Mesendoderm (in vitro differentiated cells): Measurements from ENCODE around the gene CDA.

Experiments
- DNase-seq: peaks from one replicate; pipeline ENCODE4 v3.0.0; 2013
- H2AK5ac ChIP-seq: 2 replicates; pipeline ENCODE4 v1.6.1; 2013; ENCODE audit warnings: low read length, inconsistent platforms
- H2BK120ac ChIP-seq: 2 replicates; pipeline ENCODE4 v1.6.1; 2013; ENCODE audit warnings: low read depth, mild to moderate bottlenecking, low read length, moderate library complexity, mixed read lengths
- H2BK15ac ChIP-seq: replicated peaks from 2 replicates; pipeline ENCODE4 v1.6.1; 2013; ENCODE audit warnings: low read depth, mild to moderate bottlenecking, moderate library complexity
- H2BK5ac ChIP-seq: 2 replicates; pipeline ENCODE4 v1.6.1; 2013; ENCODE audit warnings: low read length, inconsistent platforms
- H3K18ac ChIP-seq: 2 replicates; pipeline ENCODE4 v1.6.1; 2013; ENCODE audit warnings: mild to moderate bottlenecking, low read length, mixed read lengths
- H3K23ac ChIP-seq: one replicate; pipeline ENCODE4 v1.6.1; 2013; ENCODE audit warnings: low read length
- H3K27ac ChIP-seq: 2 replicates; pipeline ENCODE4 v1.5.1; 2013; ENCODE audit warnings: low read depth, mild to moderate bottlenecking, inconsistent platforms, low read length, moderate library complexity
- H3K27me3 ChIP-seq: 2 replicates; pipeline ENCODE4 v1.6.1; 2013; ENCODE audit warnings: low read length, control low read depth, mild to moderate bottlenecking, inconsistent platforms; ENCODE audit not compliant: insufficient read depth, poor library complexity
- H3K36me3 ChIP-seq: 2 replicates; pipeline ENCODE4 v1.6.1; 2013; ENCODE audit warnings: low read length, inconsistent platforms; ENCODE audit not compliant: control insufficient read depth, insufficient read depth
- H3K4ac ChIP-seq: one replicate; pipeline ENCODE4 v1.6.1; 2013; ENCODE audit warnings: low read depth, mild to moderate bottlenecking, low read length, moderate library complexity
- H3K4me1 ChIP-seq: 2 replicates; pipeline ENCODE4 v1.6.1; 2013; ENCODE audit warnings: low read depth, low read length, inconsistent platforms; ENCODE audit not compliant: control insufficient read depth
- H3K4me2 ChIP-seq: 2 replicates; pipeline ENCODE4 v1.6.1; 2013; ENCODE audit warnings: low read length
- H3K4me3 ChIP-seq: 2 replicates; pipeline ENCODE4 v1.5.1; 2013; ENCODE audit warnings: mild to moderate bottlenecking, low read length
- H3K56ac ChIP-seq: one replicate; pipeline ENCODE4 v1.6.1; 2013; ENCODE audit warnings: low read length
- H3K79me1 ChIP-seq: 2 replicates; pipeline ENCODE4 v1.6.1; 2013; ENCODE audit warnings: low read length, inconsistent platforms
- H3K79me2 ChIP-seq: 2 replicates; pipeline ENCODE4 v1.6.1; 2013; ENCODE audit warnings: mild to moderate bottlenecking, low read length; ENCODE audit not compliant: control insufficient read depth, insufficient read depth
- H3K9ac ChIP-seq: 2 replicates; pipeline ENCODE4 v1.6.1; 2013; ENCODE audit warnings: low read length, inconsistent platforms
- H4K5ac ChIP-seq: one replicate; pipeline ENCODE4 v1.6.1; 2013; ENCODE audit warnings: low read length
- H4K8ac ChIP-seq: one replicate; pipeline ENCODE4 v1.6.1; 2013; ENCODE audit warnings: low read depth, mild to moderate bottlenecking, control low read depth, low read length, moderate library complexity
- WGBS: extraction: QIAGEN DNeasy Blood & Tissue Kit; methylation state at CpG from one replicate; pipeline ENCODE4 v1.1.7; 2013; ENCODE audit warnings: low lambda C conversion rate, missing lambda C conversion rate; ENCODE audit not compliant: insufficient coverage; ENCODE audit errors: extremely low coverage; 5-methylcytosine and 5-hydroxymethylcytosine counted together

CDA gene

DNA sequence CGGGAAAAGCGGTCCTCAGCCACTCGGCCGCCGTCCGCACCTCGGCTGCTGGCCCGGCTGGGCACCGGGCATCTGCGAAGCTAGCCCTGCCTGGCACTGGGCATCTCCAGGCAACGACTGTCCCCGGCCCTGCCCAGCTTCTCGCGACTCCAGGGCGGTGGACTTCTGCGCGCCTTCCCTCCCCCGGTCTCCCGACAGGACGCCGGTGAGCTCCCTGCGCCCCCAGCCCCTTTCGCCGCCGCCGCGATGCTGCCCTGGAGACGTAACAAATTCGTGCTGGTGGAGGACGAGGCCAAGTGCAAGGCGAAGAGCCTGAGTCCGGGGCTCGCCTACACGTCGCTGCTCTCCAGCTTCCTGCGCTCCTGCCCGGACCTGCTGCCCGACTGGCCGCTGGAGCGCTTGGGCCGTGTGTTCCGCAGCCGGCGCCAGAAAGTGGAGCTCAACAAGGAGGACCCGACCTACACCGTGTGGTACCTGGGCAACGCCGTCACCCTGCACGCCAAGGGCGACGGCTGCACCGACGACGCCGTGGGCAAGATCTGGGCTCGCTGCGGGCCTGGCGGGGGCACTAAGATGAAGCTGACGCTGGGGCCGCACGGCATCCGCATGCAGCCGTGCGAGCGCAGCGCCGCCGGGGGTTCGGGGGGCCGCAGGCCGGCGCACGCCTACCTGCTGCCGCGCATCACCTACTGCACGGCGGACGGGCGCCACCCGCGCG is 36.0 kb upstream of the CDA start:
- no peak overlapping the region for H2BK120ac ChIP-seq
- H3K9ac ChIP-seq = peak overlapping the region; percentile 44
- H3K79me2 ChIP-seq = no peaks in the 10 kb centered on the region
- H3K36me3 ChIP-seq = no peaks in the 10 kb centered on the region
- no peak overlapping the region for H3K27ac ChIP-seq
- H2AK5ac ChIP-seq = no peak overlapping the region
- H3K23ac ChIP-seq = peak overlapping the region; percentile 59
- no peak overlapping the region for H3K4me3 ChIP-seq
- no peak overlapping the region for H2BK15ac ChIP-seq
- peak overlapping the region; percentile 73 for H3K56ac ChIP-seq
- H2BK5ac ChIP-seq = no peak overlapping the region
- H3K18ac ChIP-seq = no peak overlapping the region
- peaks cover 32% of the 10 kb centered on the region for H3K27me3 ChIP-seq
- no peaks in the 10 kb centered on the region for H3K4me1 ChIP-seq
- no peaks in the 10 kb centered on the region for H3K79me1 ChIP-seq
- no peak overlapping the region for H4K5ac ChIP-seq
- peak; percentile 57 for DNase-seq
- no CpG with 5 or more reads among the region's 82 CpGs for WGBS
- H4K8ac ChIP-seq = no peak overlapping the region
- peak overlapping the region; percentile 75 for H3K4me2 ChIP-seq
- H3K4ac ChIP-seq = no peak overlapping the region

- no peak overlapping the region for H3K9ac ChIP-seq
- H2BK5ac ChIP-seq = no peak overlapping the region
- no peak overlapping the region for H3K27ac ChIP-seq
- WGBS = no CpG with 5 or more reads among the region's 7 CpGs
- H3K4ac ChIP-seq = no peak overlapping the region
- H3K4me2 ChIP-seq = no peak overlapping the region
- H3K18ac ChIP-seq = no peak overlapping the region
- H3K36me3 ChIP-seq = no peaks in the 10 kb centered on the region
- no peak overlapping the region for H3K23ac ChIP-seq
- no peaks in the 10 kb centered on the region for H3K79me2 ChIP-seq
- H3K56ac ChIP-seq = no peak overlapping the region
- DNase-seq = no peak
- H3K79me1 ChIP-seq = no peaks in the 10 kb centered on the region
- no peak overlapping the region for H4K8ac ChIP-seq
- H4K5ac ChIP-seq = no peak overlapping the region
- H2BK120ac ChIP-seq = no peak overlapping the region
- H2AK5ac ChIP-seq = no peak overlapping the region
- H3K27me3 ChIP-seq = peaks cover 32% of the 10 kb centered on the region
- H3K4me1 ChIP-seq = no peaks in the 10 kb centered on the region
- no peak overlapping the region for H3K4me3 ChIP-seq
- no peak overlapping the region for H2BK15ac ChIP-seq
These were observed 33.7 kb upstream of the CDA start for GRCh38 chr1:20555025-20555757.

- Histone ChIP-seq H3K56ac (no peak overlapping the region), H3K23ac (no peak overlapping the region), H3K18ac (no peak overlapping the region), H2BK15ac (no peak overlapping the region), H3K9ac (no peak overlapping the region), H2BK120ac (no peak overlapping the region), H2BK5ac (no peak overlapping the region), H3K79me2 (no peaks in the 10 kb centered on the region), H2AK5ac (no peak overlapping the region), H3K36me3 (no peaks in the 10 kb centered on the region), H3K27ac (no peak overlapping the region), H3K4me2 (no peak overlapping the region), H3K4me3 (no peak overlapping the region), H3K27me3 (peaks cover 32% of the 10 kb centered on the region), H3K79me1 (no peaks in the 10 kb centered on the region), H3K4ac (no peak overlapping the region), H4K5ac (no peak overlapping the region), H4K8ac (no peak overlapping the region), H3K4me1 (no peaks in the 10 kb centered on the region)
- no CpG with 5 or more reads among the region's 4 CpGs for WGBS
- no peak for DNase-seq
These were observed 33.2 kb upstream of the CDA start for GRCh38 chr1:20555758-20556120.

GRCh38 chr1:20558191-20558590 is 30.7 kb upstream of the CDA start:
- H3K9ac ChIP-seq = no peak overlapping the region
- no peak overlapping the region for H2BK5ac ChIP-seq
- no CpG with 5 or more reads among the region's 5 CpGs for WGBS
- no peak overlapping the region for H3K56ac ChIP-seq
- no peak overlapping the region for H3K4me2 ChIP-seq
- no peaks in the 10 kb centered on the region for H3K4me1 ChIP-seq
- H3K23ac ChIP-seq = no peak overlapping the region
- H3K4ac ChIP-seq = no peak overlapping the region
- no peak overlapping the region for H2AK5ac ChIP-seq
- H4K8ac ChIP-seq = no peak overlapping the region
- no peak overlapping the region for H3K27ac ChIP-seq
- no peak overlapping the region for H3K4me3 ChIP-seq
- H2BK15ac ChIP-seq = no peak overlapping the region
- H4K5ac ChIP-seq = no peak overlapping the region
- H3K27me3 ChIP-seq = peaks cover 25% of the 10 kb centered on the region
- no peak overlapping the region for H2BK120ac ChIP-seq
- no peaks in the 10 kb centered on the region for H3K36me3 ChIP-seq
- no peak for DNase-seq
- no peaks in the 10 kb centered on the region for H3K79me2 ChIP-seq
- H3K79me1 ChIP-seq = no peaks in the 10 kb centered on the region
- no peak overlapping the region for H3K18ac ChIP-seq

DNA sequence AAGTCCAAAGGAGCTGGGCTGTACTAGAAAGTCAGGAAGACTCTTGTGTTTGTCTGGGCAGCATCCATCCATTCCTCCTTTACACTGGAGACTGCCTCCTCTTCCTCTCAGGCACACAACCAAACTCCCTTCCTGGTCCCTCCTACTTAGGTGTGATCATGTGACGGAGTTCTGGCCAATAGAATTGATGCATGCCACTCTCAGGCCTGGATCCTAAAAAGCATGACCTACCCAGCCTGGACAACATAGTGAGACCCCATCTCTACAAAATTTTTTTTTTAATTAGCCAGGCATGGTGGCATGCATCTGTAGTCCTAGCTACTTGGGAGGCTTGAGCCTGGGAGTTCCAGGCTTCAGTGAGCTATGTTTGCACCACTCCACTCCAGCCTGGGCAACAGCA is 27.9 kb upstream of the CDA start:
- Histone ChIP-seq H4K8ac (no peak overlapping the region), H4K5ac (no peak overlapping the region), H3K79me1 (no peaks in the 10 kb centered on the region), H3K4ac (no peak overlapping the region), H2BK120ac (no peak overlapping the region), H3K23ac (no peak overlapping the region), H2BK15ac (no peak overlapping the region), H3K27ac (no peak overlapping the region), H3K4me3 (no peak overlapping the region), H3K36me3 (no peaks in the 10 kb centered on the region), H3K18ac (no peak overlapping the region), H3K79me2 (no peaks in the 10 kb centered on the region), H3K27me3 (no peaks in the 10 kb centered on the region), H3K9ac (no peak overlapping the region), H2AK5ac (no peak overlapping the region), H3K4me2 (no peak overlapping the region), H2BK5ac (no peak overlapping the region), H3K4me1 (no peaks in the 10 kb centered on the region), H3K56ac (no peak overlapping the region)
- no CpG with 5 or more reads among the region's 1 CpG for WGBS
- no peak for DNase-seq
